Neutrophil (primary cell): ENCODE results near the gene EEIG2.
A peak's percentile ranks its signal among the peaks of the same experiment; 100 is the strongest.

Source experiments
- H3K27ac ChIP-seq: fragments of 200-600 bp; sonication (generic); 2 replicates; pipeline ENCODE4 v1.5.1; 2016; ENCODE audit warnings: mild to moderate bottlenecking, moderate library complexity
- H3K27me3 ChIP-seq: fragments of 200-600 bp; sonication (generic); 2 replicates; pipeline ENCODE4 v1.6.0; 2016; ENCODE audit warnings: mild to moderate bottlenecking
- H3K36me3 ChIP-seq: fragments of 200-600 bp; sonication (generic); 2 replicates; pipeline ENCODE4 v1.5.1; 2017
- H3K4me1 ChIP-seq, 2 experiments: fragments of 200-600 bp in 1 of 2; sonication (generic) in 1 of 2; 1 replicate in 1 of 2; 2 replicates in 1 of 2; pipeline versions ENCODE4 v1.5.1 to v1.6.1; 2013 to 2016; ENCODE audit warnings: low read depth in 1 of 2, low read length in 1 of 2, mild to moderate bottlenecking in 1 of 2, moderate library complexity in 1 of 2; ENCODE audit not compliant: control insufficient read depth in 1 of 2, insufficient read depth in 1 of 2
- H3K4me3 ChIP-seq, 2 experiments: fragments of 200-600 bp in 1 of 2; sonication (generic) in 1 of 2; 1 replicate in 1 of 2; 2 replicates in 1 of 2; pipeline ENCODE4 v1.5.1; 2013 to 2016; ENCODE audit warnings: low read depth in 1 of 2, low read length in 1 of 2, mild to moderate bottlenecking in 1 of 2, moderate library complexity in 1 of 2
- H3K9me3 ChIP-seq: fragments of 200-600 bp; sonication (generic); 2 replicates; pipeline ENCODE4 v1.5.1; 2016
- CTCF ChIP-seq: fragments of 200-600 bp; sonication (generic); IDR thresholded peaks from 2 replicates; pipeline ENCODE4 v1.5.1; 2016; ENCODE audit warnings: antibody characterized with exemption

Gene EEIG2

GRCh38 chr1:108590441-108590840, 30.5 kb downstream of the EEIG2 start:
- no peaks in the 10 kb centered on the region for H3K36me3 ChIP-seq
- TF ChIP-seq CTCF = no peak
- no peaks in the 10 kb centered on the region for H3K9me3 ChIP-seq
- peaks cover 51 to 64% of the 10 kb centered on the region in 2 experiments for H3K4me1 ChIP-seq
- H3K27ac ChIP-seq = peak overlapping the region; percentile 60
- no peak overlapping the region for H3K4me3 ChIP-seq
- H3K27me3 ChIP-seq = no peaks in the 10 kb centered on the region

GRCh38 chr1:108590957-108591356, 31.1 kb downstream of the EEIG2 start:
- Histone ChIP-seq H3K4me1 (peaks cover 46 to 60% of the 10 kb centered on the region in 2 experiments), H3K27ac (peak overlapping the region; percentile 60), H3K4me3 (no peak overlapping the region), H3K9me3 (no peaks in the 10 kb centered on the region), H3K27me3 (no peaks in the 10 kb centered on the region), H3K36me3 (no peaks in the 10 kb centered on the region)
- no peak for TF ChIP-seq CTCF

GRCh38 chr1:108591466-108591865, 31.6 kb downstream of the EEIG2 start:
- H3K27me3 ChIP-seq = no peaks in the 10 kb centered on the region
- H3K4me1 ChIP-seq = peaks cover 41 to 58% of the 10 kb centered on the region in 2 experiments
- peak overlapping the region; percentile 60 for H3K27ac ChIP-seq
- H3K9me3 ChIP-seq = no peaks in the 10 kb centered on the region
- H3K36me3 ChIP-seq = no peaks in the 10 kb centered on the region
- H3K4me3 ChIP-seq = no peak overlapping the region
- TF ChIP-seq CTCF = no peak

- Histone ChIP-seq H3K27ac (peak overlapping the region; percentile 60), H3K9me3 (no peaks in the 10 kb centered on the region), H3K4me3 (no peak overlapping the region), H3K36me3 (no peaks in the 10 kb centered on the region), H3K27me3 (no peaks in the 10 kb centered on the region), H3K4me1 (peaks cover 34 to 51% of the 10 kb centered on the region in 2 experiments)
- no peak for TF ChIP-seq CTCF
These were observed 32.3 kb downstream of the EEIG2 start for GRCh38 chr1:108592030-108592759.

GRCh38 chr1:108593448-108593847, 33.5 kb downstream of the EEIG2 start:
- Histone ChIP-seq H3K4me1 (peaks cover 31 to 47% of the 10 kb centered on the region in 2 experiments), H3K27me3 (no peaks in the 10 kb centered on the region), H3K27ac (no peak overlapping the region), H3K9me3 (no peaks in the 10 kb centered on the region), H3K36me3 (no peaks in the 10 kb centered on the region), H3K4me3 (no peak overlapping the region)
- TF ChIP-seq CTCF = no peak
